Activated T-helper 17 cell treated with anti-CD3 and anti-CD28 coated beads, Interleukin-2, amount 50 U/mL, for 72 hours (primary cell): ENCODE measurements around the gene RNF13. TPM values are rescaled to one million over a fixed set of nuclear protein-coding genes. Genes with fewer than 3 reads are reported as not detected.
"Not testable (repeated sequence)": the region's sequence is repeated elsewhere in the genome, so short reads cannot be mapped to it uniquely, and the experiment has no call there.

ENCODE experiments used
- ATAC-seq: fragments of 150-1000 bp; cut with Tn5 transposase; replicated peaks from 2 replicates; pipeline ENCODE4 v1.10.0; 2021; ENCODE audit warnings: mild to moderate bottlenecking, moderate library complexity
- H3K27ac Mint-ChIP-seq: one replicate; pipeline ENCODE4 v1.8.0; 2022; ENCODE audit warnings: mixed read lengths
- H3K27me3 Mint-ChIP-seq: one replicate; pipeline ENCODE4 v1.8.0; 2022; ENCODE audit warnings: mixed read lengths
- H3K36me3 Mint-ChIP-seq: one replicate; pipeline ENCODE4 v1.8.0; 2022; ENCODE audit warnings: low read depth, mild to moderate bottlenecking, mixed read lengths
- H3K4me1 Mint-ChIP-seq: one replicate; pipeline ENCODE4 v1.8.0; 2022; ENCODE audit warnings: mixed read lengths
- H3K4me3 Mint-ChIP-seq: one replicate; pipeline ENCODE4 v1.8.0; 2022; ENCODE audit warnings: mild to moderate bottlenecking, mixed read lengths
- H3K9me3 Mint-ChIP-seq: one replicate; pipeline ENCODE4 v1.8.0; 2022; ENCODE audit warnings: mixed read lengths
- total RNA-seq, 2 donors: library from RNA; stranded (reverse); gene quantifications; one replicate each; pipeline ENCODE4 v1.2.3, GENCODE V29; 2022

Gene RNF13
- total RNA-seq, 2 donors from 2014 or later = 35.3 to 38.6 TPM

DNA sequence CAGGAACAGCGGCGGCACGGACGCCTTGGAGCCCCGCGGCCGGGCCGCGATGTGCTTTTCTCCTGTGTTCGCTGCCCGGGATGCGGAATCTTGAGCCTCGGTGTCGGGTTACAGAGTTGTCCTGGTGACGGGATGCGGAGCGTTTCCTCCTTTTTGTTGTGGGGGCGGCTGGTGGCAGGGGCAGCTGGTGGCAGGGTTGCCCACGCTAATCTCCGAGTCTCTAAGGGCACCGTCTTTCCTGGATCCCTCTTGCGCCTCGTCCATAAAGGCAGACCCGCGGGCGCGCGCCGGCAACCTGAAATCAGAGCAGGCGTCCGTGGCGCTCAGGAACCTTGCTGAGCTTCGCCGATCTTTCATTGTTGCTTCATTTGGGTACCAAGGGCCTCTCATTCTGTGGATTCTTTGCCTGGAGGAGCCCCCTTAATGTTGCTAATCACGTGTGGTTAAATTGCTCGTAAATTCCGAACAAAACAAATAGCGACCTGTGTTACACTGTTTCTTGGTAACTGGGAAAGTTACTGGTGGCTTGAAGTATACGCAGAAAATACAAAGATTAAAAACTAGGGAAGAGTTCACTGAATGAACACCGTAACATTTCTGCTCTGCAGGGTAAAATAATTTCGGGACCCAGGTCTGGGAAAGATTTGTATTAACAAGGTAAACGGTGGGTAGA is 158.5 kb downstream of the RNF13 start:
- Mint-ChIP-seq H3K27me3 (peaks cover 9% of the 10 kb centered on the region), H3K36me3 (peaks cover 6% of the 10 kb centered on the region), H3K4me1 (peaks cover 10% of the 10 kb centered on the region), H3K4me3 (peak overlapping the region; percentile 86), H3K9me3 (no peaks in the 10 kb centered on the region), H3K27ac (peak overlapping the region; percentile 61)
- peak; percentile 8 for ATAC-seq

DNA sequence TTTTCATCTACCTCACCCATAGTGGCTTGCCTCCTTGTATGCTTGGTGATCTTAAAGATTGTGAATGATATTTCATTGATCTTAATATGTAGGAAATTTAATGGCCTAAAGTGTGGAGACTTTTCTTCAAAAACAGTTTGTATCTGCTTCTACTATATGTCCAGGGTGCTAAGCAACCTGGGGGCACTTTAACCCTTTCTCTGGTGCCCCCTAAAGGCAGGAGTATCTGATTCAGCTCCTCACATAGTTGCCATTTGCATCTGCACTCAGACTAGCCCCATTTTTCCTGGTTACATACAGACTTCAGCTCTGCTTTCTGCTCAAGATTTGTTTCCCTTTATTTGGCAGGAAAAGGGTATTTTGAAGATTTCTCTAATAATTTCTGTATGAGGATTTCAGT is 162.9 kb downstream of the RNF13 start:
- H3K4me1 Mint-ChIP-seq = peaks cover 5% of the 10 kb centered on the region
- no peak for ATAC-seq

DNA sequence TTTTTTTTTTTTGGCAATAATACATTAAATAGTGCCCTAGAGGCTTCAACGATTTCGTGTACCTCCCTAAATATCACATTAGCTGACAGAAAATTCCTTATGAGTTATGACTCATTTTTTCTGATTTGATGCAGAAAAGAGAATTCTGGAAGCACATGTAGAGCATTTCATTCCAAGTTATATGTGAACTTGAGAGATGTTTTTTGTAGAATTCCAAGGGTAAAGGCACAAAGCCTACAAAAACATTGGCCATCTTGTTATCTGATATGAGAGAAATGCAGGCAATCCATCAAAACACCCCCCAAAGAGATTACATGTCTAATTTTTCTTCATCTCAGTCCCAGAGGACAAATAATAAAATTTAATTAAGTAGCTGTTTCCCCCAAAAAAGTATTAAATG is 164.4 kb downstream of the RNF13 start:
- H3K4me1 Mint-ChIP-seq = no peaks in the 10 kb centered on the region
- H3K36me3 Mint-ChIP-seq = no peaks in the 10 kb centered on the region
- no peaks in the 10 kb centered on the region for H3K9me3 Mint-ChIP-seq
- H3K27ac Mint-ChIP-seq = no peak overlapping the region
- no peak for ATAC-seq
- H3K4me3 Mint-ChIP-seq = no peak overlapping the region
- H3K27me3 Mint-ChIP-seq = peaks cover 3% of the 10 kb centered on the region

More for the DNA sequence above, 162.9 kb downstream of the RNF13 start:
- H3K9me3 Mint-ChIP-seq = no peaks in the 10 kb centered on the region
- H3K4me3 Mint-ChIP-seq = no peak overlapping the region
- H3K27ac Mint-ChIP-seq = no peak overlapping the region
- peaks cover 9% of the 10 kb centered on the region for H3K27me3 Mint-ChIP-seq
- H3K36me3 Mint-ChIP-seq = peaks cover 6% of the 10 kb centered on the region

DNA sequence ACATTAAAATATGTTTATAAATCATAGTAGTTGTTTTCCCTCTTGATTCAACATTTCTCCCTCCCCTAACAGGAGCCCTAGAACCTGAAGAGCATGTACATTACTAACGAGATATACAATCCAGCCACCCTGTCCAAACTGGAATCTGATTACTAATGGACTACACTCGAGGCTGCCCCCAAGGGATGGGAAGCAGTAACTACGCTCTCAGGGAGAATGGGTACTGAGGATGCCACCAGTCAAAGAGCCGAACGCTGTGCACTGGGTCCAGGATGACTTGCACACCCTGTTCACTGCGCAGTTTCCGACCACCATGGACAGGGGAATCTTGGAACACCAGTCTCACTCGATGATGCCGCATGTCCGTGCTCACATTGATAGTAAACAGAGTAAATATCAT is 169.0 kb downstream of the RNF13 start:
- not testable (repeated sequence) for H3K4me3 Mint-ChIP-seq, H3K9me3 Mint-ChIP-seq, H3K27ac Mint-ChIP-seq, H3K36me3 Mint-ChIP-seq, H3K4me1 Mint-ChIP-seq
- peaks cover 12% of the 10 kb centered on the region for H3K27me3 Mint-ChIP-seq
- ATAC-seq = peak; percentile 56

DNA sequence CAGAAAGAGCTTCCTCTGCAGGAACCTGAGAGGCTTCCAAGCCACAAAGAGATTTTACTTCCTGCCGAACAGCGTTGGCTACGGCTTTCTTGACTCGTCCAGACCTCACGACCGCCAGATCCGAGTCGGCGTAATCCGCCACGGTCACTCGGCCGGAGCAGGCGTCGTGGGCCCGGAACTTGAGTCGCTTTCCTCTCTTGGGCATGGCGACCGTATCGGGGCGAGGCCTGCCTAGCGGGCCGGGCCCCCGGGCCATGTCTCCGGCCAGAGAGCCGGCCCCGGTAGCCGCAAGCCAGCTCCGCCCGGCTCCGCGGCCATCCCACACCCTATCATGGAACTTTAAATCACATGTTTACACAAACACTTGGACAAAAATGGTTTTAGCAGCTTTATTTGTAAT is 170.0 kb downstream of the RNF13 start:
- not testable (repeated sequence) for H3K4me1 Mint-ChIP-seq, H3K36me3 Mint-ChIP-seq, H3K9me3 Mint-ChIP-seq, H3K27ac Mint-ChIP-seq, ATAC-seq, H3K4me3 Mint-ChIP-seq
- H3K27me3 Mint-ChIP-seq = peaks cover 12% of the 10 kb centered on the region

DNA sequence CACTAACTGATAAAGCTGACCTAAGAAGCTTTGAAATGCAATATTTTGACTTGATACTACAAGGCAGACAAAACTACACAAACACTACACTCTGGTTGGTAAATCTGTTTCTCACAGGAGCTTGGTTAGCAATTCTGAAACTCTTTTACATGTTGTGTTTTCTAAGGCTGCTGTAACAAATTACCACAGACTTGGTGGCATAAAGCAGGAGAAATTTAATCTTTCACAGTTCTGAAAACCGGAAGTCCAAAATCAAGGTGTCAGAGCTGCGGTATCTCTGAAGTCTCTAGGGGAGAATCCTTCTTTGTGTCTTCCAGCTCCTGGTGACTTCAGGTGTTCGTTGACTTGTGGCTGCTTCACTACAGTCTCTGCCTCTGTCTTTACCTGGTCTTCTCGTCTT is 170.6 kb downstream of the RNF13 start:
- no peaks in the 10 kb centered on the region for H3K36me3 Mint-ChIP-seq
- peaks cover 12% of the 10 kb centered on the region for H3K27me3 Mint-ChIP-seq
- no peaks in the 10 kb centered on the region for H3K4me1 Mint-ChIP-seq
- no peaks in the 10 kb centered on the region for H3K9me3 Mint-ChIP-seq
- no peak overlapping the region for H3K27ac Mint-ChIP-seq
- H3K4me3 Mint-ChIP-seq = no peak overlapping the region
- ATAC-seq = no peak

DNA sequence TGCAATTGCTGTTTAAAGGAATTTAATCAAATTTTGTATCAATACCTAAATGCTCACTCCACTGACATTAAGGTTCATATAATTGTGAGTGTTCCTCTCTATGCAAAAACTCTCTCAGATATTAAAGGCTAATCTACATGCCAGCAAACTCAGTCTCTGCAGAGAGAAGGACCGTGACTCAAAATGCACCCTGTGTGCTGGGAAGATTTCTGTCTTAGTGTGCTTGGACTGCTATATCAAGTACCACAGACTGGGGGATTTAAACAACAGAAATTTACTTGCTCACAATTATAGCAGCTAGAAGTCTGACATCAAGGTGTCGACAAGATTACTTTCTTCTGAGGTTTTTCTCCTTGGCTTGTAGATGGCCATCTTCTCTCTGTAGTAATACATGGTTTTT is 176.3 kb downstream of the RNF13 start:
- Mint-ChIP-seq H3K36me3 (no peaks in the 10 kb centered on the region), H3K27ac (no peak overlapping the region), H3K4me1 (no peaks in the 10 kb centered on the region), H3K27me3 (peaks cover 16% of the 10 kb centered on the region), H3K4me3 (no peak overlapping the region), H3K9me3 (peaks cover 5% of the 10 kb centered on the region)
- no peak for ATAC-seq

- H3K36me3 Mint-ChIP-seq = no peaks in the 10 kb centered on the region
- H3K9me3 Mint-ChIP-seq = peaks cover 5% of the 10 kb centered on the region
- H3K4me1 Mint-ChIP-seq = no peaks in the 10 kb centered on the region
- H3K27ac Mint-ChIP-seq = no peak overlapping the region
- peaks cover 14% of the 10 kb centered on the region for H3K27me3 Mint-ChIP-seq
- H3K4me3 Mint-ChIP-seq = no peak overlapping the region
- no peak for ATAC-seq
Observed at GRCh38 chr3:149990423-149990948, 177.5 kb downstream of the RNF13 start.

- Mint-ChIP-seq H3K27ac (no peak overlapping the region), H3K27me3 (peaks cover 14% of the 10 kb centered on the region)
Observed at GRCh38 chr3:149992416-149993058, 179.5 kb downstream of the RNF13 start.

DNA sequence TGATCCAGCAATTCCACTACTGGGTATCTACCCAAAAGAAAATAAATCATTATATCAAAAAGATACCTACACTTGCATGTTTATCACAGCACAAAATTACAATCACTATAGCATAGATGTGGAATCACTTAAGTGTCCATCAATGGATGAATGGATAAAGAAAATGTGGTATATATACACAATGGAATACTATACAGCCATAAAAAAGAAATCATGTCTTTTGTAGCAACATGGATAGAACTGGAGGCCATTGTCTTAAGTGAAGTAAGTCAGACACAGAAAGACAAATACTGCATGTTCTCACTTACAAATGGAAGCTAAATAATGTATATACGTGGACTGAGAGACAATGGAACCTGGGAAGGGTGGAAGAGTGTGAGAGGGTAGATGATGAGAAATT is 185.9 kb downstream of the RNF13 start:
- Mint-ChIP-seq H3K4me3 (no peak overlapping the region), H3K36me3 (no peaks in the 10 kb centered on the region)
- ATAC-seq = no peak

More at GRCh38 chr3:149992416-149993058, 179.5 kb downstream of the RNF13 start:
- Mint-ChIP-seq H3K9me3 (peaks cover 9% of the 10 kb centered on the region), H3K36me3 (no peaks in the 10 kb centered on the region), H3K4me1 (no peaks in the 10 kb centered on the region), H3K4me3 (no peak overlapping the region)
- no peak for ATAC-seq

GRCh38 chr3:149999421-149999820 is 186.4 kb downstream of the RNF13 start:
- no peaks in the 10 kb centered on the region for H3K36me3 Mint-ChIP-seq
- ATAC-seq = no peak
- H3K27ac Mint-ChIP-seq = no peak overlapping the region
- no peak overlapping the region for H3K4me3 Mint-ChIP-seq
- H3K9me3 Mint-ChIP-seq = peaks cover 4% of the 10 kb centered on the region
- H3K27me3 Mint-ChIP-seq = peaks cover 15% of the 10 kb centered on the region
- no peaks in the 10 kb centered on the region for H3K4me1 Mint-ChIP-seq

More for the DNA sequence above, 185.9 kb downstream of the RNF13 start:
- H3K9me3 Mint-ChIP-seq = peaks cover 4% of the 10 kb centered on the region
- no peak overlapping the region for H3K27ac Mint-ChIP-seq
- H3K4me1 Mint-ChIP-seq = no peaks in the 10 kb centered on the region
- H3K27me3 Mint-ChIP-seq = peaks cover 15% of the 10 kb centered on the region

DNA sequence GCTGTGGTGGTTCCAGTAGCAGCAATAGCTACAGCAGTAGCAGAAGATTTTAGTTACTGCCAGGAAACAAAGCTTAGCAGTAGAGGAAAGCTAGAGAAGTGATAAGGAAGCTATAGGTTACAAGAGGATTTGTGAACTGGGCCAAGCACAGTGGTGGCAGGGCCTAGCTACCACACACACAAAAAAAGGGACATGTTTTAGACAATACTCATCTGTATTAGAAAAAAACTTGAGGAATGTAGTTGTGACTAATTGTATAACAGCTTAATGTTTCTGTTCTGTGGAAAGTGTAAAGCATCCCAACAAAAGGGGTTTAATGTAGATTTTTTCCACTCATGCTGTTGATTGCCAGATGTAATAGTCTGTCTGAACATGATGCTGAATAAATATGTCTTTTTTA is 187.6 kb downstream of the RNF13 start:
- no peak for ATAC-seq
- H3K36me3 Mint-ChIP-seq = no peaks in the 10 kb centered on the region
- H3K4me3 Mint-ChIP-seq = no peak overlapping the region
- H3K27me3 Mint-ChIP-seq = peaks cover 16% of the 10 kb centered on the region
- H3K9me3 Mint-ChIP-seq = peaks cover 3% of the 10 kb centered on the region
- no peaks in the 10 kb centered on the region for H3K4me1 Mint-ChIP-seq
- no peak overlapping the region for H3K27ac Mint-ChIP-seq

GRCh38 chr3:150005243-150006112 is 192.5 kb downstream of the RNF13 start:
- no peak for ATAC-seq
- Mint-ChIP-seq H3K36me3 (no peaks in the 10 kb centered on the region), H3K4me3 (no peak overlapping the region), H3K27ac (no peak overlapping the region), H3K9me3 (no peaks in the 10 kb centered on the region), H3K27me3 (peaks cover 3% of the 10 kb centered on the region), H3K4me1 (no peaks in the 10 kb centered on the region)

DNA sequence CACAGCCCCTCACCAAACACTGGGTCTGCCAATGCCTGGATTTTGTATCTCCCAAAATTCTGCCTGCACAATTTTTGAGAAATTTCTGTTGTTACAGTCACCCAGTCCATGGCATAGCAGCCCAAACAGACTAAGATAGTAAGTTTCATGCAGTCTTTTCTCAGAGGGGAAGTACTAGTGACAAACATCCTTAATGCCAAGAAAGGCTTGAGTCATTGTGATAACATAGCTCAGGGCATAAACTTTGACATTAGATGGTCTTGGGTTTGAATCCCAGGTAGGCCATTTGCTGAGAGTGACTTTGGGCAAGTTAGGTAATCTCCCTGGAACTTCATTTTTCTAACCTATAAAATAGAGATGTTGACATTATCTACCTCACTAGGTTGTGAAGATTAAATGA is 193.8 kb downstream of the RNF13 start:
- H3K36me3 Mint-ChIP-seq = no peaks in the 10 kb centered on the region
- no peaks in the 10 kb centered on the region for H3K9me3 Mint-ChIP-seq
- H3K27ac Mint-ChIP-seq = no peak overlapping the region
- H3K4me1 Mint-ChIP-seq = no peaks in the 10 kb centered on the region
- H3K4me3 Mint-ChIP-seq = no peak overlapping the region
- ATAC-seq = peak; percentile 31
- peaks cover 3% of the 10 kb centered on the region for H3K27me3 Mint-ChIP-seq
